Trophoblast cell (in vitro differentiated cells and primary cell): ENCODE measurements around the gene GALNT12.

Experiments
- DNase-seq, 2 donors: peaks; one replicate each; pipeline ENCODE4 v3.0.0-alpha.2; 2016
- H2AFZ ChIP-seq: 2 replicates; pipeline ENCODE4 v1.6.1; 2013; ENCODE audit warnings: low read length, moderate library complexity, mild to moderate bottlenecking; ENCODE audit not compliant: insufficient read depth, poor library complexity
- H2AK5ac ChIP-seq: 2 replicates; pipeline ENCODE4 v1.6.1; 2013; ENCODE audit warnings: mild to moderate bottlenecking, low read length
- H2BK120ac ChIP-seq: 2 replicates; pipeline ENCODE4 v1.6.1; 2013; ENCODE audit warnings: low read length, mild to moderate bottlenecking, moderate library complexity; ENCODE audit not compliant: insufficient read depth, poor library complexity
- H2BK12ac ChIP-seq: 2 replicates; pipeline ENCODE4 v1.6.1; 2013; ENCODE audit warnings: mild to moderate bottlenecking, low read length, moderate library complexity
- H2BK5ac ChIP-seq: 2 replicates; pipeline ENCODE4 v1.6.1; 2013; ENCODE audit warnings: low read length, low read depth, moderate library complexity, mild to moderate bottlenecking; ENCODE audit not compliant: poor library complexity
- H3K14ac ChIP-seq: 2 replicates; pipeline ENCODE4 v1.6.1; 2013; ENCODE audit warnings: mild to moderate bottlenecking, low read length
- H3K18ac ChIP-seq: 2 replicates; pipeline ENCODE4 v1.6.1; 2013; ENCODE audit warnings: mild to moderate bottlenecking, low read length
- H3K23ac ChIP-seq: 2 replicates; pipeline ENCODE4 v1.6.1; 2013; ENCODE audit warnings: low read length
- H3K27ac ChIP-seq: 2 replicates; pipeline ENCODE4 v1.5.1; 2013; ENCODE audit warnings: low read depth, mild to moderate bottlenecking, inconsistent platforms, low read length, moderate library complexity
- H3K27me3 ChIP-seq: 2 replicates; pipeline ENCODE4 v1.6.1; 2013; ENCODE audit warnings: inconsistent platforms, mild to moderate bottlenecking, low read length, moderate library complexity; ENCODE audit not compliant: insufficient read depth
- H3K36me3 ChIP-seq, 2 experiments: 1 replicate in 1 of 2; 2 replicates in 1 of 2; pipeline ENCODE4 v1.6.1; 2013; ENCODE audit warnings: low read length in 2 of 2, mild to moderate bottlenecking in 2 of 2, moderate library complexity in 1 of 2; ENCODE audit not compliant: insufficient read depth in 2 of 2, control insufficient read depth in 1 of 2
- H3K4ac ChIP-seq: 2 replicates; pipeline ENCODE4 v1.6.1; 2013; ENCODE audit warnings: low read depth, mild to moderate bottlenecking, low read length, moderate library complexity
- H3K4me1 ChIP-seq, 2 experiments: 1 replicate in 1 of 2; 2 replicates in 1 of 2; pipeline ENCODE4 v1.6.1; 2013; ENCODE audit warnings: low read length in 2 of 2, mild to moderate bottlenecking in 2 of 2, moderate library complexity in 1 of 2; ENCODE audit not compliant: insufficient read depth in 2 of 2, control insufficient read depth in 1 of 2
- H3K4me2 ChIP-seq: 2 replicates; pipeline ENCODE4 v1.6.1; 2013; ENCODE audit warnings: inconsistent platforms, mild to moderate bottlenecking, low read length, moderate library complexity
- H3K4me3 ChIP-seq: 2 replicates; pipeline ENCODE4 v1.5.1; 2013; ENCODE audit warnings: mild to moderate bottlenecking, low read depth, low read length, inconsistent platforms
- H3K79me1 ChIP-seq: one replicate; pipeline ENCODE4 v1.6.1; 2013; ENCODE audit warnings: low read length
- H3K79me2 ChIP-seq: 2 replicates; pipeline ENCODE4 v1.6.1; 2013; ENCODE audit warnings: low read length, mild to moderate bottlenecking; ENCODE audit not compliant: control insufficient read depth, insufficient read depth, poor library complexity
- H3K9ac ChIP-seq: 2 replicates; pipeline ENCODE4 v1.6.1; 2013; ENCODE audit warnings: mild to moderate bottlenecking, low read length
- H3K9me3 ChIP-seq: 2 replicates; pipeline ENCODE4 v1.6.1; 2013; ENCODE audit warnings: low read depth, mild to moderate bottlenecking, control low read depth, inconsistent platforms, low read length; ENCODE audit not compliant: insufficient read depth
- H4K12ac ChIP-seq: 2 replicates; pipeline ENCODE4 v1.6.1; 2013; ENCODE audit warnings: low read depth, mild to moderate bottlenecking, low read length, moderate library complexity
- H4K8ac ChIP-seq: 2 replicates; pipeline ENCODE4 v1.6.1; 2013; ENCODE audit warnings: low read depth, mild to moderate bottlenecking, low read length, moderate library complexity
- H4K91ac ChIP-seq: one replicate; pipeline ENCODE4 v1.6.1; 2013; ENCODE audit warnings: low read depth, mild to moderate bottlenecking, low read length, moderate library complexity
- WGBS: extraction: QIAGEN DNeasy Blood & Tissue Kit; methylation state at CpG from one replicate; pipeline ENCODE4 v1.1.7; 2013; ENCODE audit warnings: missing lambda C conversion rate; ENCODE audit not compliant: insufficient read length, insufficient coverage; ENCODE audit errors: extremely low coverage; 5-methylcytosine and 5-hydroxymethylcytosine counted together

GALNT12 gene

GRCh38 chr9:98774746-98775145, 32.7 kb upstream of the GALNT12 start:
- Histone ChIP-seq H3K4me2 (no peak overlapping the region), H3K4ac (no peak overlapping the region)
- WGBS: no CpG with 5 or more reads among the region's 9 CpGs

GRCh38 chr9:98775831-98776441, 31.5 kb upstream of the GALNT12 start:
- no peak overlapping the region for H2BK5ac ChIP-seq
- no peak overlapping the region for H2BK12ac ChIP-seq
- H2AFZ ChIP-seq: no peak overlapping the region
- DNase-seq: peak; percentile 11 to 77
- H3K4me1 ChIP-seq: peaks cover 0 to 2% of the 10 kb centered on the region in 2 experiments
- no peak overlapping the region for H4K8ac ChIP-seq
- no peak overlapping the region for H2BK120ac ChIP-seq
- H3K18ac ChIP-seq: no peak overlapping the region
- H3K27ac ChIP-seq: no peak overlapping the region
- no peak overlapping the region for H3K4me3 ChIP-seq
- H3K79me1 ChIP-seq: no peaks in the 10 kb centered on the region
- H3K36me3 ChIP-seq: peaks cover 8 to 15% of the 10 kb centered on the region in 2 experiments
- H3K4me2 ChIP-seq: no peak overlapping the region
- WGBS: no CpG with 5 or more reads among the region's 8 CpGs
- H3K27me3 ChIP-seq: no peaks in the 10 kb centered on the region
- no peak overlapping the region for H3K14ac ChIP-seq
- H2AK5ac ChIP-seq: no peak overlapping the region
- H4K12ac ChIP-seq: no peak overlapping the region
- H3K79me2 ChIP-seq: no peaks in the 10 kb centered on the region
- H4K91ac ChIP-seq: no peak overlapping the region
- no peaks in the 10 kb centered on the region for H3K9me3 ChIP-seq
- H3K4ac ChIP-seq: no peak overlapping the region
- H3K9ac ChIP-seq: no peak overlapping the region
- H3K23ac ChIP-seq: no peak overlapping the region

More at GRCh38 chr9:98774746-98775145, 32.7 kb upstream of the GALNT12 start:
- no peak overlapping the region for H2BK120ac ChIP-seq
- H2BK12ac ChIP-seq: no peak overlapping the region
- no peak overlapping the region for H2BK5ac ChIP-seq
- no peak overlapping the region for H3K23ac ChIP-seq
- no peaks in the 10 kb centered on the region for H3K27me3 ChIP-seq
- no peak overlapping the region for H2AFZ ChIP-seq
- H3K27ac ChIP-seq: no peak overlapping the region
- no peak overlapping the region for H2AK5ac ChIP-seq
- H3K4me3 ChIP-seq: no peak overlapping the region
- H3K9ac ChIP-seq: no peak overlapping the region
- no peak overlapping the region for H3K14ac ChIP-seq
- DNase-seq: no peak
- H3K18ac ChIP-seq: no peak overlapping the region
- no peaks in the 10 kb centered on the region for H3K79me1 ChIP-seq
- H4K91ac ChIP-seq: no peak overlapping the region
- H3K36me3 ChIP-seq: peaks cover 12 to 19% of the 10 kb centered on the region in 2 experiments
- no peak overlapping the region for H4K12ac ChIP-seq
- H4K8ac ChIP-seq: no peak overlapping the region
- no peaks in the 10 kb centered on the region for H3K9me3 ChIP-seq
- H3K79me2 ChIP-seq: no peaks in the 10 kb centered on the region
- peaks cover 0 to 2% of the 10 kb centered on the region in 2 experiments for H3K4me1 ChIP-seq

- no peaks in the 10 kb centered on the region for H3K9me3 ChIP-seq
- no CpG with 5 or more reads among the region's 4 CpGs for WGBS
- H3K27ac ChIP-seq: no peak overlapping the region
- no peak overlapping the region for H3K4ac ChIP-seq
- no peak overlapping the region for H3K9ac ChIP-seq
- H2BK12ac ChIP-seq: no peak overlapping the region
- no peak overlapping the region for H2AK5ac ChIP-seq
- no peak overlapping the region for H2BK5ac ChIP-seq
- H4K8ac ChIP-seq: no peak overlapping the region
- H3K18ac ChIP-seq: no peak overlapping the region
- H3K79me1 ChIP-seq: no peaks in the 10 kb centered on the region
- H3K4me3 ChIP-seq: no peak overlapping the region
- no peak overlapping the region for H3K14ac ChIP-seq
- no peak overlapping the region for H2BK120ac ChIP-seq
- no peak for DNase-seq
- H4K91ac ChIP-seq: no peak overlapping the region
- H3K79me2 ChIP-seq: no peaks in the 10 kb centered on the region
- no peak overlapping the region for H3K23ac ChIP-seq
- peaks cover 3 to 6% of the 10 kb centered on the region in 2 experiments for H3K36me3 ChIP-seq
- peaks cover 4 to 5% of the 10 kb centered on the region in 2 experiments for H3K4me1 ChIP-seq
- H3K4me2 ChIP-seq: no peak overlapping the region
- no peak overlapping the region for H4K12ac ChIP-seq
- H3K27me3 ChIP-seq: no peaks in the 10 kb centered on the region
- no peak overlapping the region for H2AFZ ChIP-seq
Observed at GRCh38 chr9:98777618-98778017, 29.9 kb upstream of the GALNT12 start.

- Histone ChIP-seq H3K79me2 (no peaks in the 10 kb centered on the region), H4K8ac (no peak overlapping the region), H3K4ac (no peak overlapping the region), H3K27me3 (no peaks in the 10 kb centered on the region), H3K9me3 (no peaks in the 10 kb centered on the region), H3K9ac (no peak overlapping the region), H2BK120ac (no peak overlapping the region), H4K12ac (no peak overlapping the region), H4K91ac (no peak overlapping the region), H3K4me3 (no peak overlapping the region), H2AFZ (no peak overlapping the region), H3K79me1 (no peaks in the 10 kb centered on the region), H3K4me1 (peaks cover 4 to 5% of the 10 kb centered on the region in 2 experiments), H2BK12ac (no peak overlapping the region), H3K27ac (no peak overlapping the region), H3K18ac (no peak overlapping the region), H3K14ac (no peak overlapping the region), H3K36me3 (peaks cover 3 to 4% of the 10 kb centered on the region in 2 experiments), H3K23ac (no peak overlapping the region), H2AK5ac (no peak overlapping the region), H2BK5ac (no peak overlapping the region), H3K4me2 (no peak overlapping the region)
- no peak for DNase-seq
- WGBS: no CpG with 5 or more reads among the region's 8 CpGs
Observed at GRCh38 chr9:98778251-98778650, 29.2 kb upstream of the GALNT12 start.
